Activated CD4-positive, alpha-beta T cell treated with anti-CD3 and anti-CD28 coated beads, Interleukin-2, amount 50 U/mL, for 24 hours (primary cell): ENCODE data around the gene SLC16A13.
"Not testable (repeated sequence)": the region's sequence is repeated elsewhere in the genome, so short reads cannot be mapped to it uniquely, and the experiment has no call there.

ENCODE experiments used
- DNase-seq, 2 donors: peaks; one replicate each; pipeline ENCODE4 v3.0.0-alpha.2; 2020; ENCODE audit warnings: low read depth in 1 of 2, low spot score in 1 of 2

The SLC16A13 gene

DNA sequence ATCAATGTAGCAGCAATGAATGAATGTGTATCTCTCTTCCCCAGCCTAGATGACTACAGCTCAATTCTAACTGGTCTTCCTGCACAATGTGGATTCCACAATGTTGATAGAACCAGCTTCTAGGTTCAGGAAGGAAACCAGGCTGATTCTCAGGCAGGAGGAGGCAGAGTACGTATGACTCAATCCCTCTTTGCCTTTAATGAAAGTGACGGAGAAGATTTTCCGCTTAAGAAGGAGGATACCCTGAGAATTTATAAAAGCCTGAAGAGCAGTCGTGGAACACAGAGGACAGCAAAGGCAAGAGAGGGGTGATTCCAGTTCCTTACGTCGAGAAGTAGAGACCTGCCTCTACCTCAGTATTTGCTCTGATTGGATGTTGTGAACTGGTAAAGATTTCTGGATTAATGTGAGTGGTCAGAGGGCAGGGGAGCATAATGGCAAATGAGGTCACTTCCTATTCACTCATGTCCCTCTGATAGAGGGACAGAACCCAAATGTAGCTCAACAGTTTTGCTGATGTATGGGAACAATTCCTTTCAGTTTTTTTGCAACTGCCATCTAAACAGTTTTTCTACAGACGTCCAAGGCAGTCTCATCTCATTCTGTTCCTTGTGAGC lies 23.1 kb downstream of the SLC16A13 start:
- DNase-seq: no peak

DNA sequence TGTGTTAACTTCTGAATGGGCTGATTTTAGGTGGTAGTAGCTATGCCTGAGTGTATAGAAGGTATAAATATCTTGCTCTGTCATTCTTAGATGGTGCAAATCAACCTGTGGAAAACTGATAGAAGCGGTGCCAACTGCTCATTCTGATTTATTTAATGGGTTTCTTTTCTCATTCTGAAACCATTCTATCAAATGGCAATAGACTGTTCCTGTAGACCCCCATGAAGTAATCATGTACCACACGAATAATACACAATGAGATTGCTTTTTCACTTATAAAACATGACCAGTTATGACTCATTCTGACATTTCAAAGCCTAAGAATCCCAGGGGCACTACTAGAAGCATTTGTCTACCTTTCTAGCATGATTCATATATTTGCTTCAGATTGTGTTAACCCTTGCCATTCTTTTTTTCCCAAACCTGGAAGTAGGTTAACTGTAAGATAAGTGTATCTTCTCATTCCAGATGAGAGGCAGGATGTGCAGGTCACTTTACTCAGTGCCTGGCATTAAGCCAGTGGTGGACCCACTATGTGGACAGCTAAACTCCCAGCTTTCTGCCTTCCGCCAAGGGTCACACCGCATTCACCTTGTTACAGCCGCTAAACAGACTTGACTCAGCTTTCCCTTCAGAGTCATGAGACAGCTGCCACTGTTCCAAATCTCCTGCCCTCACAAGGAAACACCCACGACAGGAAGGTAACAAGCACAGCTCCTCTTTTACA lies 24.5 kb downstream of the SLC16A13 start:
- peak; percentile 30 to 66 for DNase-seq

DNA sequence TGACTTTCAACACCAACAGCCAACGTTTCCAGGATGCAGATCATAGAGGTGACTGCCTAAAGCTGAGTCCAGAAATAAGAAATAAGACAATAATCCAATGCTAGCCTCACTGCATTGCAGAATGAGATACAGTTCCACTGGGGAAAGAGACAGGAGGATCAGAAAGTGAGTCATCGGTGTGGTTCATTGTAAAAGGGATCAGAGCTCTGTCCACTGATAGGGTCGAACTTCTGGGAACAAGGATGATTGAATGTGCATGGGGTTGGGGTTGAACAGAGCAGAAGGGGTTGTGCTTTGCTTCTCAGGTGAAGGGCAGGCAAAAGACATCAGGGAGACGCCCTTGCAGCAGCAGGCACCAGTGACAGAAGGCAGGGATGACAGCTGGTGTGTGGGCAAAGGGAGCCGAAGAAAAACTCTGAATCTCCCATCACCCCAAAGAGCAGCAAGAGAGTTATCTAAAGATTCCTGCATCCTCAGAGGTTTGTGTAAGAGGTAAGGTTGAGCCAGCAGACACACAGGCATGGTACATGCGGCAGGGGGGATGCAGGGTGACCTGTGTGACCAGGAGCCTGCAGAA lies 27.8 kb downstream of the SLC16A13 start:
- no peak for DNase-seq

DNA sequence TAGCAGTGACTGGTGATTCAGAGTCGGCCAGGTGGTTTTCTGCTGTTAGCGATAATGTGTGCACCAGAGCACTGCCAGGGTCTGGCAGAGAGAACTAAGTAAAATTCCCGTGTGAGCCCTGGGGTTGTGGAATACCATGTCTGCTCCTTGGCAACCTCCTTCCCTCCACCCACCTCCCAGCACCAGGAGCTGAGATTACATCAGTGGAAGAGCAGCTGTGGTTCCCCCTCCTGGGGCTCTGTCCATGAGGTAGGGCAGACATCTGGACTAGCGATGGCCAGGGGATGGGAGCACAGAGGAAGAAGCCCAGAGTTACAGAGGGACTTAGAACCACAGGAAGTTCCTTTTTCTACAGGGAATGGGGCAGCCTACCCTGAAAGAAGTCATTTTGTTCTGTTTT lies 28.4 kb downstream of the SLC16A13 start:
- DNase-seq: no peak

- DNase-seq: no peak
Measured at GRCh38 chr17:7067198-7067597, 31.4 kb downstream of the SLC16A13 start.

DNA sequence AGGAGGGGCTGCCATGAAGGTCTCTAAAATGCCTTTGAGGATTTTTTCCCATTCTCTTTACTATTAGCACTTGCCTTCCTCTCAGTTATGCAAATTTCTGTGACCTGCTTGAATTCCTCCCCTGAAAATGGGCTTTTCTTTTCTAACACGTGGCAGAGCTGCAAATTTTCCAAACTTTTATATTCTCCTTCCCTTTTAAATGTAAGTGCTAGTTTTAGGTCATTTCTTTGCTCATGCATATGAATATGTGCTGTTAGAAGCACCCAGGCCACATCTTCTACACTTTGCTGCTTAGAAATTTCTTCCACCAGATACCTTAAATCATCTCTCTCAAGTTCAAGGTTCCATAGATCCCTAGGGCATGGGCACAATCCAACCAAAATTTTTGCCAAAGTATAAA lies 32.5 kb downstream of the SLC16A13 start:
- no peak for DNase-seq

GRCh38 chr17:7070712-7071111 lies 34.9 kb downstream of the SLC16A13 start:
- DNase-seq: no peak

GRCh38 chr17:7072406-7072805 lies 36.6 kb downstream of the SLC16A13 start:
- DNase-seq: no peak

DNA sequence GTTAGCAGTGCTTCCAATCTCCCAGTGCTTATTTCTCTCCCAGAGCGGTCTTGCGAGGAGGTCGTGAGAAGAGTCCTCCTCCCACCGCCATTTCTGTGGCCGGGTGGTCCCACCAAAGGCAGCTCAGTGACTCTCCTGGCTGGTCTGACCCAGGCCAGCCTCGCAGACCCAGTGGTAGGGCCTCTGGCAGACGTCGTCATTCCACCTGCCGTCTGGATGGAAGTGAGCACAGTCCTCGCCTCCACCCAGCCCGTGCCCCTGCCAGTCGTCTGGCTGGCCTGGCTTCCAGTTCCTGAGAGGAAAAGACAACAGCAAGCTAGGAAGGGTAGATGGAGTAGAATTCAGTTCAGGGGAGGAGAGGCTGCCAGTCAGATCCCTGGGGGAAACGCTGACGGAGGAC lies 39.1 kb downstream of the SLC16A13 start:
- no peak for DNase-seq

GRCh38 chr17:7077911-7078546 lies 42.2 kb downstream of the SLC16A13 start:
- no peak for DNase-seq

GRCh38 chr17:7078711-7079110 lies 42.9 kb downstream of the SLC16A13 start:
- no peak for DNase-seq

DNA sequence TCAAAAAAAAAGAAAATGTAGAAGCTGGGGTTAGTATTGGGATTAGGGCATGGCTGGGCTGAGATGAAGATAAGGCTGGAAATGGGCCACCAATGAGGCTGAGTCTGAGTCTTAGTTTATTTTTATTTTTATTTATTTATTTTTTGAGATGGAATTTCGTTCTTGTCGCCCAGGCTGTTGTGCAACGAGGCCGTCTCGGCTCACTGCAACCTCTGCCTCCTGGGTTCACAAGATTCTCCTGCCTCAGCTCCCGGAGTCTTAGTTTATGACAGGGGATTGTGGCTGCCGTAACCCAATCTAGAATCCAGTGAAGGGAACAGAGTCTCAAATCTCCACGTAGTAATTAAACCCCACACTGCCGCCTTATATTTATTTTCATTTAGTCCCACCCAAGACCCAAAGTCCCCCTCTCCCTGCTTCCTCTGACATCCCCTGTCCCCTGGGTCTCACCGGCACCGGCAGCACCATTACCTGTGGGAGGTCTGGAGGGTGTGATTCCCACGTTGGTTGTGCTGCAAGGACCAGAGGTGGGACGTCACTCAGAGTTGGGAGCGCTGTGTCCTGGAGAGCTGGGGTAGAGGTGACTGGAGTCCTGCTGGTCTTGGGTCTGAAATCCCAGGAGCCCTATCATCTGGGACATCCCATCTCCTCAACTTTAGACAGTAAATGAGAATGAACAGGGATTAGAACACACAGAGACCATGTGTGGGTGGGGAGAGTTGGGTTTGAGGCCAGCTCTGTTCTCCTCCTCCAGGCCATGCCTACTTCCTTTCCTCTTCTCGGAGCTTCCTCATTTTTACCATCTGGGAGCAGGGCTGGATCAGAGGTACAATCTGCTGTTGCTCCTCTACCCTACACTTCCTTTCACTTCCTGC lies 44.0 kb downstream of the SLC16A13 start, which contains the start of gene CLEC10A:
Gene CLEC10A (minus strand): TSS at position 671 of the 875 bp plus-strand sequence. CDS start 1,439 bp downstream, outside the sequence.
- no peak for DNase-seq

- no peak for DNase-seq
Measured at GRCh38 chr17:7080456-7081041, 44.7 kb downstream of the SLC16A13 start.

DNA sequence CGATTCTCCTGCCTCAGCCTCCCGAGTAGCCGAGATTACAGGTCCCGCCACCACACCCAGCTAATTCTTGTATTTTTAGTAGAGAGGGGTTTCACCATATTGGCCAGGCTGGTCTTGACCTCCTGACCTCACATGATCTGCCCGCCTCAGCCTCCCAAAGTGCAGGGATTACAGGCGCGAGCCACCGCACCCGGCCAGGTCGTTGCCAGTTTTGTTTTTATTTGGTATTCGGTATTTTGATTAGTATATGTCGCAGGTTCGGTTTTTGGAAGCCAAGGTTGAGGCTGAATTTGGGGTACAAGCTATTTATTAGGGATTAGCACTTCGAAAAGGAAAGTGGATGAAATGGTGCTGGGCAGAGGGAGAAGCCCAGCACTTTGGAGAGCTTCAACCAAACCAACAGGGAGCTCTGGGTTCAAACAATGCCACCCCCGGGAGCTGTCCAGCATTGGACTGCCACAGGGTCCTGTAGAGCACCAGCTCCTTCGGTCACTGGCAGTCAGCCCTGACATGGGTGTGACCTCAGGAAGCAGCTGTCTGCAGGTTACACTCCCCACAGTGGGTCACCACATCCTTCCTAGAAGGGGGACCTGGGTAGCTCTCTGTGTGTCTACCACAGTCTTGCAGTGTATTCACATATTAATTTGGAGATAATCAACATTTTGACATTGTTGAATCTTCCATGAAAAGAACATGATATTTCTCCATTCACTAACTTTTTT lies 45.7 kb downstream of the SLC16A13 start:
- DNase-seq: no peak

- DNase-seq: no peak
Measured at GRCh38 chr17:7083592-7083991, 47.8 kb downstream of the SLC16A13 start.

GRCh38 chr17:7084088-7084487 lies 48.3 kb downstream of the SLC16A13 start:
- no peak for DNase-seq

DNA sequence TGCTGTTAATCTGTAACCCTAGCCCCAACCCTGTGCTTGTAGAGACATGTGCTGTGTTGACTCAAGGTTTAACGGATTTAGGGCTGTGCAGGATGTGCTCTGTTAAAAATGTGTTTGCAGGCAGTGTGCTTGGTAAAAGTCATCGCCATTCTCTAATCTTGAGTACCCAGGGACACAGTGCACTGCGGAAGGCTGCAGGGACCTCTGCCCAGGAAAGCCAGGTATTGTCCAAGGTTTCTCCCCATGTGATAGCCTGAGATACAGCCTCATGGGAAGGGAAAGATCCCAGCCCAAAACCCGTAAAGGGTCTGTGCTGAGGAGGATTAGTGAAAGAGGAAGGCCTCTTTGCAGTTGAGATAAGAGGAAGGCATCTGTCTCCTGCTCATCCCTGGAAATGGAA lies 52.6 kb downstream of the SLC16A13 start:
- DNase-seq: not testable (repeated sequence)

GRCh38 chr17:7089570-7089969 lies 53.8 kb downstream of the SLC16A13 start:
- not testable (repeated sequence) for DNase-seq
